NCI-H2171 (cell line): Measurements from ENCODE around the gene TM4SF5.

Experiments
- DNase-seq: peaks from one replicate; lab custom pipeline; 2025; lab: John Stamatoyannopoulos, UW

The TM4SF5 gene

DNA sequence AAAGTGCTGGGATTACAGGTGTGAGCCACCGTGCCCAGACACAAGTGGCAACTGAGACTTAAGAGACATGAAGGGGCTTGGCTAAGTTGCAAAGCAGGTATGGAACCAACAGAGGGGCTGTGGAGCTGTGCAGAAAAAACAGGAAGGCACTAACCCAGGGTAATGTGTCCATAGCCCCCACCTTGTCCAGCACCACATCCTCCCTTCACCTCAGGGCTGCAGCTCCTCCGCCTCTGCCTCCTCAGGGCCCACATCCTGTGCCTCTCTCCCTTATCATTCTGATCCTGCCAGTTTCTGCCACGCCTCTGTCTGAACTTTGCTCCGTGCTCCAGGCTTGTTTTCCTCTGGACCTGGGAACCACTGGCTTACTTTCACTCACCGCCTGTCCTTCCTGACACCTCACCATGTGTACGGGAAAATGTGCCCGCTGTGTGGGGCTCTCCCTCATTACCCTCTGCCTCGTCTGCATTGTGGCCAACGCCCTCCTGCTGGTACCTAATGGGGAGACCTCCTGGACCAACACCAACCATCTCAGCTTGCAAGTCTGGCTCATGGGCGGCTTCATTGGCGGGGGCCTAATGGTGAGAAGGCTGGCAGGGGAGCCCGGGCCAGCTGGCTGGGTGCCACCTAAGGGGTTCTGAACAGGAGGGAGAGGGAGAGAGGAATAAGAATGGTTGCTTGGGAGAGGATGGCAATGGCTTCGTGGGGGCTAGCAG lies at the start of gene TM4SF5:
TM4SF5 (plus strand) TSS at position 368 of the 716 bp plus-strand sequence; CDS start at position 405, 37 bp downstream.
- DNase-seq, result no peak

GRCh38 chr17:4722678-4723240 lies 48.9 kb upstream of the TM4SF5 start:
- no peak for DNase-seq

DNA sequence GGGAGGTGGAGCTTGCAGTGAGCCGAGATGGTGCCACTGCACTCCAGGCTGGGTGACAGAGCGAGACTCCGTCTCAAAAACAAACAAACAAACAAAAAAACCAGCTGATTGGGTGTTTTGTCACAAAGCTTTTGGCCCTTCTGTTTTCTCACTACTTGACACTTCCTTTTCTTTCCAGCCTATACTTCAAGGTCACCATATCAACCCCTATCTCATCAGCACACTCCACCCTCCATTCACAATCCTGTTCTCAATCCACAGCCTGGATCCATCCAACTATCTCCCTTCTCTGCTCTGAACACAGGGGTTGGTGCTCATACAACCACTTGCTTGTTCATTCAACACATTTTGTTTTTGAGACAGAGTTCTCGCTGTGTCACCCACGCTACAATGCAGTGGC lies 47.0 kb upstream of the TM4SF5 start:
- no peak for DNase-seq

DNA sequence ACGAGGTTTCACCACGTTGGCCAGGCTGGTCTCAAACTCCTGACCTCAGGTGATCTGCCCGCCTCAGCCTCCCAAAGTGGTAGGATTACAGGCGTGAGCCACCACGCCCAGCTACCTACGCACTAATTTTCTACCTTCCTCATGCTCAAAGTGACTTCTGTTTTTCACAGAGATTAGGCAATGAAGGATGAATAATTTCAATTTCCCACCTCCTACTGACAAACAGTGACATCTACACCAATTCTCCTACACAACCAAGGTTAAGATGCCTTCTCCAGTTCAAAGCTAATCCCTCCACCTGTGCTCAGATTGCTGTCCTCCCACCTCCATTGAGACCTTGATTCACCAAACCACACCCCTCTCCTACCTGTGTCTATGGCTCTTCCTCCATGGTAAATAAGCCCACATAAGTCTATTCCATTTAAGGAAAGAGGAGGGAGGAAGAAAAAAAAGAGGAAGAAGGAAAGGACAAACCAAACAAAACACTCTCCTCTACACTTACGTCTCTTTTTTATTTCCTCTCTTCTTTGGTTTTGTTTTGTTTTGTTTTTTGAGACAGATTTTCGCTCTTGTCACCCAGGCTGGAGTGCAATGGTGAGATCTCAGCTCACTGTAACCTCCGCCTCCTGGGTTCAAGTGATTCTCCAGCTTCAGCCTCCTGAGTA lies 45.9 kb upstream of the TM4SF5 start:
- DNase-seq, result no peak

GRCh38 chr17:4728124-4728523 lies 43.6 kb upstream of the TM4SF5 start:
- no peak for DNase-seq

GRCh38 chr17:4733073-4733531 lies 38.6 kb upstream of the TM4SF5 start:
- DNase-seq, result no peak

- no peak for DNase-seq
Measured at GRCh38 chr17:4734857-4735475, 36.7 kb upstream of the TM4SF5 start.

DNA sequence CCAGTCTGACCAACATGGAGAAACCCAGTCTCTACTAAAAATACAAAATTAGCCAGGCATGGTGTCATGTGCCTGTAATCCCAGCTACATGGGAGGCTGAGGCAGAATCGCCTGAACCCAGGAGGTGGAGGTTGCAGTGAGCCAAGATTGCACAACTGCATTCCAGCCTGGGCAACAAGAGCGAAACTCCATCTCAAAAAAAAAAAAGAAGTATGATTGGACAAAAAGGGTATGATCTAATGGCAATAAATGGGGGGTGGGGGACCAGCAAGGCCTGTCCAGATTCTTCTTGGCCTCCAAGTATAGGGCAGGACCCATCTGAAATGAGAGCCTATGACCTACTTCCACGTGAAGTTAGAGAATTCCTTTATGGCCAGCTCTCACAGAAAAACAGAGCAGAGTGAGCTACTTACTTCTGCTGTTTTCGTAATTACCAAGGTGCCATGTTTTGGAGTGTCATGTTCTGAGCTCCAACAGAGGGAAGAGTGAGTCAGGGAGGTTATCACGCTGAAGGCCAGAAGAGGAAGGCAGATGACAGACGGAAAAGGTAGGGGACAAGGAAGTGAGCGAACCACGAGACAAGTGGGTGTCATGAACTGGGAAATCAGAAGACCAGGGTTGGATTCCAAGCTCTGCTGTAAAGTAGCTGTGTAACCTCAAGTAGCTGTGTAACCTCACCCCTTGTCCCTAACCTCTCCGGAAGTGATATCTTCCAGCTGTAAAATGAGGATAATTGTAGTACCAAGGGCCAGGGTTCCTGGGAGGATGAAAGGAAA lies 35.6 kb upstream of the TM4SF5 start:
- DNase-seq, result no peak

GRCh38 chr17:4738136-4739121 lies 33.3 kb upstream of the TM4SF5 start:
- DNase-seq, result no peak

- DNase-seq, result no peak
Measured at GRCh38 chr17:4739122-4740024, 32.3 kb upstream of the TM4SF5 start, which contains the start of the genes CXCL16 and ZMYND15. Gene CXCL16 (minus strand): TSS chr17:4739928. CDS start chr17:4739339, 589 bp downstream. Gene ZMYND15 (plus strand): TSS chr17:4739833. CDS start chr17:4740549, 716 bp downstream.

- no peak for DNase-seq
Measured at GRCh38 chr17:4740025-4740351, 31.7 kb upstream of the TM4SF5 start.

DNA sequence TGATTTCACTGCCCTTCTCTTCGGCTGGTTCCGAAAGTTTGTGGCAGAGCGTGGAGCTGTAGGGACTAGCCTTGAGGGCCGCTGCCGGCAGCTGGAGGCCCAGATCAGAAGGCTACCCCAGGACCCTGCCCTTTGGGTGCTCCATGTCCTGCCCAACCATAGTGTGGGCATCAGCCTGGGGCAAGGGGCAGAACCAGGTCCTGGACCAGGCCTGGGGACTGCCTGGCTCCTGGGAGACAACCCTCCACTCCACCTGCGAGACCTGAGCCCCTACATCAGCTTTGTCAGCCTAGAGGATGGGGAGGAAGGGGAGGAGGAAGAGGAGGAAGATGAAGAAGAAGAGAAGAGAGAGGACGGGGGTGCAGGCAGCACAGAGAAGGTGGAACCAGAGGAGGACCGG lies 31.1 kb upstream of the TM4SF5 start:
- DNase-seq, result no peak

DNA sequence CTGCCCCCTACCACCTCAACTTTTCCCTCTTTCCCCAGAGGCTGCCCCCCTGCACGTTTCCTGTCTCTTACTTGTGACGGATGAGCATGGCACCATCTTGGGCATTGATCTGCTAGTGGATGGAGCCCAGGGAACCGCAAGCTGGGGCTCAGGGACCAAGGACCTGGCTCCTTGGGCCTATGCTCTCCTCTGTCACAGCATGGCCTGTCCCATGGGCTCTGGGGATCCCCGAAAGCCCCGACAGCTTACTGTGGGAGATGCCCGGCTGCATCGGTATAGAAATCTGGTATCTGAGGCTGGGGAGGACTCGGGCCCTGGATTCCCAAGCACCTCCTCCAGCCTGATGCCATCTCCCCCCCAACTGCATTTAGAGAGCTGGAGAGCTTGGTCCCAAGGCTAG lies 30.1 kb upstream of the TM4SF5 start:
- DNase-seq, result no peak

GRCh38 chr17:4742133-4742532 lies 29.6 kb upstream of the TM4SF5 start:
- no peak for DNase-seq

DNA sequence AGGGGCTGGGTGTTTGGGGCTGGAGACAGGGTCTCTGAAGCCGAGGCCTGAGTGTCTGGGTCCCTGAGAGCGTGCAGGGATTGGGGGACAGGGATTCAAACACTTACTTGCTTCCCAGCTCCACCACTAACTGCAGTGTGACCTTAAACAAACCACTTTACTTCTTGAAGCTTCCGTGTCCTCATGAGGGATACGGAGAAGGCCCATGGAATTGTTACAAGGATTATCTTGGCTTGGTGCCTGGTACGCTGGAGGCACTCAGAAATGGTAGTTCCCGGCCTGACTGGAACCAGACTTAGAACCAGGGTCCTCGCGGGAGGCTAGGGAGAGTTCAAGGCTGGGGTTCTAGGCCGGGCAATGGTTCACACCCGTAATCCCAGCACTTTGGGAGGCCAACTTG lies 29.1 kb upstream of the TM4SF5 start:
- no peak for DNase-seq

GRCh38 chr17:4743216-4743615 lies 28.5 kb upstream of the TM4SF5 start:
- no peak for DNase-seq

DNA sequence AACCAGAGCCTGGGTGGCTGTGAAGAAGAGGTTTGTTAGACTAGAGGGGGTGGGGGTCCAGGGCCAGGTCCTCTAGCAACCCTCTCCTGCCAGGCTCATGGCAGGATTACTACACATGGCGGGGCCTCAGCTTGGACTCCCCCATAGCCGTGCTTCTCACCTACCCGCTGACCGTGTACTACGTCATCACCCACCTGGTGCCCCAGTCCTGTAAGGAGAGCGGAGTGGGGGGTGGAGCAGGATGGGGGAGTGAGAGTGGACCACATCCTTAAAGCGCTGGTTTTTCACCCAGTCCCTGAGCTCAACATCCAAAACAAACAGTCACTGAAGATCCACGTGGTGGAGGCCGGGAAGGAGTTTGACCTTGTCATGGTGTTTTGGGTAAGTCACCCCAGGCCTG lies 27.8 kb upstream of the TM4SF5 start:
- DNase-seq, result no peak

DNA sequence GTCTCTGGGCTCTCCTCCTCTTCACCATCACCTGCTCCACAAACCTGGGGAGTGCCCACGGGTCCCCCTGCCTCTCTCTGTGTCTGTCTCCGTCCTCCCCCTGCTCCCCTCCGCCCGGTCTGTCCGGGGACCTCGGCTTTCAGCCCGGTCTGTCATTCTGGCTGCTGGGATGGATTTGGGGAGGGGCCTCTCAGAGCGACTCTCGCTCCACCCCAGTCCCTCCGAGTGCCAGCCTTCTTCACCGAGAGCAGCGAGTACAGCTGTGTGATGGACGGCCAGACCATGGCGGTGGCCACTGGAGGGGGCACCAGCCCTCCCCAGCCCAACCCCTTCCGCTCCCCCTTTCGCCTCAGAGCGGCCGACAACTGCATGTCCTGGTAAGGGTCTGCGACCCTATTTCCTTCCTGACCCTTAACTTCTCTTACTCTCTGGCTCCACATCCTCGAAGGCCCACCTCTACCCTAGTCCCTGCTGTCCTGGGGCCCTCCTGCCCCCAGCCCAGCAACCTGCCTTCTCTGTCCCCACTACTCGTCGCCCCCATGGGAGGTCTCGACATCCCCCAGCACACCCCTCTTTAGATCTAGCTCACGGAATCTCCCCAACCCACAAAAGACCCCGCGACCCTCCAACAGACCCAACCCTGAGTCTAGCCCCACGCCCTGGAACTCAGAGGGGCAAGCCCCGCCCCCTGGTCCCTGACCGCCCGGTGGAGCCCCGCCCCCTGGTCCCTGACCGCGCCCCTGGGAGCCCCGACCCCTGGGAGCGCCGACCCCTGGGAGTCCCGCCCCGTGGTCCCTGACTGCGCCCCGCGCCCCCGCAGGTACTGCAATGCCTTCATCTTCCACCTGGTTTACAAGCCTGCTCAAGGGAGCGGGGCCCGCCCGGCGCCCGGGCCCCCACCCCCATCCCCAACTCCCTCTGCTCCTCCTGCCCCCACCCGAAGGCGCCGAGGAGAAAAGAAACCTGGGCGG lies 26.4 kb upstream of the TM4SF5 start:
- DNase-seq, result no peak

DNA sequence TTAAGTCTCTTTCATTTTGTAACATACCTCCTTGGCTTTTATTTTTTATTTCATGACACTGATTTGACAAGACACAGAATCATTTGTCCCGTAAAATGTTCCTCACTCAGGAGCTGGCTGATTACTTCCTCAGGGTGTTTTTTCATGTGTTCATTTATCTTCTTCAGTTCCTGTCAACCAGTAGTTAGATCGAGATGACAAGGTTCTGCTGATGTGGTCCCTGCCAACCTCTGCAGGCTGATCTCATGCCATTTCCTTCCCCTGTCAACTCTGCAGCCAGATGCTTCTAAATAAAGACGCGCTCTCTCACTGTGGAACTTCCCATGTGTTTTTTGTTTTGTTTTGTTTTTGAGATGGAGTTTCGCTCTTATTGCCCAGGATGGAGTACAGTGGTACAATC lies 23.8 kb upstream of the TM4SF5 start:
- no peak for DNase-seq
